IPS-NIHi11 (cell line): ENCODE measurements around the gene ASB6.
"Not testable (repeated sequence)": the region's sequence is repeated elsewhere in the genome, so short reads cannot be mapped to it uniquely, and the experiment has no call there.

Source experiments
- DNase-seq: peaks from one replicate; pipeline ENCODE4 v3.0.0; 2012; ENCODE audit warnings: mixed read lengths, low spot score

Gene ASB6

DNA sequence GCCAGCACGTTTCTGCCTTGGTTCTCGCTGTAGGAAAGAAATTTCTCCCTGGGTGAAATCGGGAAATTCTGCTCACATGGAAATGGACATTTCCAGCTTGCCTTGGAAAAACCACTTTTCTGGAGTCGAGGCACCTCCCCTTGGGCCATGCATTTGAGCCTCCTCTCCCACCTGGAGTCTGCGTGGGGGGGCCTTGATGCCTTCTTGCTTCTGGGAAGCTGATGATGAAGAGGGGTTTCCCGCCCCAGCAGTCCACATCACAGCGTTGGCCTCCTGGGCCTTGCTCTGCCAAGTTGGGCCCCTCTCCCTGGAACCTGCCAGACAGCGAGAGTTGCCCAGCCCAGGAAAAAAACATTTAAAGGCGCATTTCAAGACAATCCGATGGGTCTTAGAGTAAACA is 1.8 kb upstream of the ASB6 start:
- DNase-seq: no peak

DNA sequence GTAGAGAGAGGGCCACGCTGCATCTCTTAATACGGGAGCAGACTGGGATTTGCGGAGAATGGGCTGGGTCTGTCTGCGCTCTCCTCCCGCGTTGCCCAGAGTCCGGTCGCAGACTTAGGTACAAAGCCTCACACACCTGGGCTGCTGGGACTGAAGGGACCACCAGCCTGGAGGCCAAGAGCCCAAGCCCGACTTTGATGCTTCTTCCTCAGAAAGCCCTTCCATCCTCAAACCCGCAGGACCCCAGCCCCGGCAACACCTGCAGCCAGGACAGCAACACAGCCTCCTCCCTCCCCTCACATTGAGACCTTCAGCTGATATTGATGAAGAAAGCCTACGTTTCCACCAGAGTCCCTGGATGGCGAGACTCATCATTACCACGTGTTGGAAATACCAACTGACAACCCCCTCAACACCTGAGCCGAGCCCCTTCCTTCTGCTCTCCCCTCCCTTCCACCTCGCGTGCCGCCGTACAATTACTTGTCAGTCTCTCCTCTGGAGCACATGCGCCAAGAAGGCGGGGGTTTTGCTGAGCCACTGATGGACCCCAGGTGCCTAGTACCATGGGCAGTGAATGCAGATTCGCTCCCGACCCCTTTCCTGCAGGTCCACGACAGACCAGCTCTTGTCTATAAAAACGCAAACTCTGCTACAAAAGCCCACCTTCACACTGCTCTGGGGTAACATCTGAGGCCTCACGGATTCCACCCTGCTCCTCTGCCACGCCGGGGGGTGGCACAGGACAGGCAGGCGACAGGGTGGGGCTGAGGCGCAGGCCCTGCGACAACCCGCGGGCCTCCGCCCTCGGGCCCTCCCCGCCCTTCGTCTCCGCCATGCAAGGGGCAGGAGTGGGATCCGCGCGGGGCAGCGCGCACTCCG is 841 bp downstream of the ASB6 start:
- no peak for DNase-seq

DNA sequence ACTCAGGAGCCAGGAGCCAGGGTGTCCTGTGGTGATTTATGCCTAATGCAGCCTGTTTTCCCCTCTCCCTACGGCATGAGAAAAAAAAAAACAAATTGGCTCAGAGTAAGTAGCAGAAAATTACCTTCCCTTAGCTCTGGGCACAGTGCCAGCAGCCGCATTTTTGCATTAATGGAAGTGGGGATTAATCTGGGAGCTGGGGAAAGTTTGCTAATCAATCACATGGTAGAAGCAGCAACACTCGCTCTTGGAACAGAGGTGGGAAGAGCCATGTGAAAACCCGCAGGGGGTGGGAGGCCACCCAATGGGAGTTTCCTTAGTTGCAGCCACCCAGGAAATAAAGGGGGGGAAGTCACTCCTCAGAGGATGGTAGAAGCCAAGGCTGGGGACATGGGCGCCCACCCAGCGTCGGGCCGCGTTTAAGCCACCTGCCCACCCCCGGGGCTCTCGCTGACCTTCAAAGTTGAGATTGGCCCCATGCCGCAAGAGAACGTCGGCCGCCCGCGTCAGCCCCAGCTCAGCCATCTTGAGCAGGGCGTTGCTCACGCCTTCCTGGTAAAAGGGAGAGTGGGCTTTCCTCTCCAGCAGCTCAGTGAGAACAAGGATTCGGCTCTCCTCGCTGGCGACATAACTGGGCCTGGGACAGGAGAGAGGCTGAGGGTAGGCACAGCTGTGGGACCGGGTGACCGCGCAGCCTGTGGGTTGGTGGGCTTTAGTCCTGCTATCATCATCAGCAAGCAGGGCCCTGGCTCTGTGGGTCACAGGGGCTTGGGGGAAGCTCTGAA is 1.7 kb downstream of the ASB6 start:
- no peak for DNase-seq

DNA sequence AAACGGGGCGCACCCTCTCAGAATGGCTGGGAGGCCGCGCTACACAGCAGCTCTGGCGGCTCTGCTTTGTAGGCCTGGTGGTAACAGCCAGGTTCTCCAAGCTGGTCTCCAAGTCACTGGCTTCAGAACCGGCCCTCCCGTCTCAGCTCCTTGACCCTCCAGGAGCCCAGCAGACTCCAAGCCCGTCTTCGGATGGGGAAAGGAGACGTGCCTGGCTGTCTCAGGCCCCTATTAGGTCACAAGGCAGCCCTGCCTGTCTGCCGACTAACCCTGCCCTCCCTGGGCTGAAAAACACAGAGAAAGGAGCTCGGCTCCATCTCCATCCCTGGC is 2.2 kb downstream of the ASB6 start:
- no peak for DNase-seq

DNA sequence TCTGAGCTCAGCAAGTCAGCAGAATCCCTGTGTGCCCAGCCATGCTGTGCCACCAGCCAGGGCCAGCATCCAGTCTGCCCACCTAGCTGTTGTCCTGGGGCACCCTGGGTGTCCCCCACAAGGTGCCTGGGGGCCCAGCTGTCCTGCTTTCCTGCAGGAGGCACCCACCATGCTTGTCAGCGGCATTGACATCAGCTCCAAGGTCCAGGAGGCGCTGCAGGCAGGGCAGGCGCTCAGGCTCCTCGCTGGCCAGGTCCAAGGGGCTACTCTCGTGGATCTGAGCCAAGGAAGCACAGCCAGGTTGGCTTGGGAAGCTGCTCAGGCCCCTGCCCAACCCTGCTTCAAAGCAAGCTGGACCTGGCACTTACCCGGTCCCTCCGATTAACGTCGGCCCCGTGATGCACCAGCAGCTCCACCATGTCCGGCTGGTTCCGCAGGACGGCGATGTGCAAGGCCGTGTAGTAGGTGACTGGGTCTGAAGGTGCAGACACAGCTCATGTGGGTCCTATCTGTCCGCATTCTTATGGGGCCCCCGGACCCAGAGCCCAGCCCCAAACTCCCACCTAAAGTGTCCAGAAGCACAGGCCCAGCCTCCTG is 2.8 kb downstream of the ASB6 start:
- DNase-seq: no peak

DNA sequence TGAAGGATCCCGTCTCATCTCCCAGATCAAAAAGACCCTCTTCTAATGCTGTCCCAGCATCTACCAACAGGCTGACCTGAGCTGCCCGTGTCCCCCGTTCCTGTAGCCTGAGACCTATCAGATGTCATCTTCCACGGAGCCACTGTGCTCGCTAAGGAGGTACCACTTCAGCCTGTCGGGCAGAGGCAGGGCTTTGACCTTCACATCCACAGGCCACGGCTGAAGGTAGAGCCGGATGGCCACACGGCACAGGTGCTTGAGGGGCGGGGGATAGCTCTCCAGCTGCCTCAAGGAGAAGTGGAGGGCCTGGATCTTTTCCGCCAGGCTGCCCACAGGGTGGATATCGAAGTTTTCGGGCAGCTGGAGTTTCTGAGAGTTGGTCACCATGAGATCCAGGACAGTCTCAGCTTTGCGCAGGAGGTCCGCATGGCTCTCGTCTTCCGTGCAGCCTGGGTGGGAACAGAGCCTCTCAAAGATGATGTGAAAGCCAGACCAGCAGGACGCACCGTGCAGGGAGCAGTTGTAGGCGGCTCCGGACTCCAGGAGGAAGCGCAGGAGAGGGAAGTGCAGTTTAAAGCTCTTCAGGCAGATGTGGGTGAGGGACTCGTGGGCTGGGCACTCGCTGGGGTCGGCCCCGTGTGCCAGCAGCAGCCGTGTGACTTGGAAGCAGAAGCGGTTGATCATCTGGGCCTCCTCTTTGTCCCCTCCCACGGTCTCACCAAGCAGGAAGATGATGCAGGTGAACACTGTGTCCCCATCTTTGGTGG is 4.1 kb downstream of the ASB6 start:
- DNase-seq: no peak

DNA sequence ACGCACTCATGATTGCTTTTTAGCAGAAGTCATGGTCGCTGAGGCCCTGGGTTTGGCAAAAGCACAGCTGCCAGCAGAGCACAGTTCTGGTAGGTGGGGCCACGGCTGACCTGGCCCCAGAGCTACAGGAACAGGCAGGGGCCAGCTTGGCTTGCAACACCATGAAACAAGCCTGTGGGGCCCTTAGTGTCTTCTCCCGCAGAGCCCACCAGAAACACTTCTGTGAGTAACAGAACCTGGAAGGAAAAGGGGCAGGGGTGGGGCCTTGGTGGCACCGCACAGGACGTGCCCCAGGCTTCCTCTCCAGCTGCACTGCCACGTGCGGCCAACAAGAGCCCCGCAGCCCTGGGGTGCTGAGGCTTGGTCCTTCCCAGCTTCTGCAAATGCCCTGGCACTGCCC is 4.8 kb downstream of the ASB6 start:
- DNase-seq: no peak

DNA sequence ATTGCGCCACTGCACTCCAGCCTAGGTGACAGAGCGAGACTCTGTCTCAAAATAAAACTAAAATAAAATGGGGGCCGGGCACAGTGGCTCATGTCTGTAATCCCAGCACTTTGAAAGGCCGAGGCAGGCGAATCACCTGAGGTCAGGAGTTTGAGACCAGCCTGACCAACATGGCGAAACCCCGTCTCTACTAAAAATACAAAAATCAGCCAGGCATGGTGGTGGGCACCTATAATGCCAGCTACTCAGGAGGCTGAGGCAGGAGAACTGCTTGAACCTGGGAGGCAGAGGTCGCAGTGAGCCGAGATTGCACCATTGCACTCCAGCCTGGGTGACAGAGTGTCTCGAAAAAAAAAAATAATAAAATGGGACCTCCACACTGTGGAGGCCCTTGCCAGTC is 5.6 kb downstream of the ASB6 start:
- DNase-seq: not testable (repeated sequence)

DNA sequence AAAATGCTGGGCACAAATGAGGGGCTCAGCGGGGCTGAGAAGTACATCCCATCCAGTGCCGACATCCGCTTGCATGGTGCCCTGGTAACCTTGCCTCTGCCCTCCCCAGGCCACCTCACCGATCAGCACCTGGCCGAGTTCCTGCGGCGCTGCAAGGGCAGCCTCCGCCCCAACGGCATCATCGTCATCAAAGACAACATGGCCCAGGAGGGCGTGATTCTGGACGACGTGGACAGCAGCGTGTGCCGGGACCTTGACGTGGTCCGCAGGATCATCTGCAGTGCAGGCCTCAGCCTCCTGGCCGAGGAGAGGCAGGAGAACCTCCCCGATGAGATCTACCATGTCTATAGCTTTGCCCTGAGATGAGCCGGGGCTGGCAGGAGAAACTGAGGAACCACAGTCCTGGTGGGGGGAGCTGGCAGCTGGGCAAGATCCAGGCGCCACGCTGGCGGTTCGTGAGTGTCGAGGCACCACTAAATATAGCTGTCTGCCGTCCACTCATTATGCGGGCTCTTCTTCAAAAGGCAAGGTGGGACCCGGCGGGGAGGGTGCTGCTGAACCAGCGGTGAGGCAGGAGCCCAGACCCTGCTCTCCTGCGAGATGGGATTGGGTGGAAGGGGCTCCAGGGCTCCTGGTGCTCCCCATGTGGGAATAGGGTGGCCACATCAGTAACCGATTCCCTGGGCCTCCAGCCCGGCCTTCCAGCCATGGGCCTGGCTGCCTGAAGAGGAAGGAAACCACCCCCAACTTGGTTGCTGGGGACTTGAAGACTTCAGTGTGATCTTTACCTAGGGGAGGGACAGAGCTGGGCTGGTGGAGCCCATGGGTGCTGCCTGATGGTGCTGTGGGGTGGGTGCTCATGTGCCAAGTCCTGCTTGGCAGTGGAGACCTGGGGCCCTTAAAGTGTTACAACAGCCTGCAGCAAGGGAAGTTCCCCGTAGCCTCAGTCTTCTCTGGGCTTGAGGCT is 6.6 kb downstream of the ASB6 start:
- no peak for DNase-seq

DNA sequence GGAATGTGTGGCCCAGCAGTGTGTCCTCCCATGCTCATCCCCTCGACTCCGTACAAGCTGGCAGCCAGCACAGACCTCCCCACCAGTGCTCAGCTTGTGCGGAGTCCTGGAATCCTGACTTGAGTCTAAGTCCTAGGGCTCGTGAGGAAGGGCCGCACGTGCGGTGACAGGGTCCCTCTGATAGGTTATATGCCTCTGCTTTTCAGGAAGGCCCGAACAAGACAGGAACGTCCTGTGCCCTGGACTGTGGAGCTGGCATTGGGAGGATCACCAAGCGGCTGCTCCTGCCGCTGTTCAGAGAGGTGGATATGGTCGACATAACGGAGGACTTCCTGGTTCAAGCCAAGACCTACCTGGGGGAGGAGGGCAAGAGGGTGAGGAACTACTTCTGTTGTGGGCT is 8.1 kb downstream of the ASB6 start:
- DNase-seq: no peak

DNA sequence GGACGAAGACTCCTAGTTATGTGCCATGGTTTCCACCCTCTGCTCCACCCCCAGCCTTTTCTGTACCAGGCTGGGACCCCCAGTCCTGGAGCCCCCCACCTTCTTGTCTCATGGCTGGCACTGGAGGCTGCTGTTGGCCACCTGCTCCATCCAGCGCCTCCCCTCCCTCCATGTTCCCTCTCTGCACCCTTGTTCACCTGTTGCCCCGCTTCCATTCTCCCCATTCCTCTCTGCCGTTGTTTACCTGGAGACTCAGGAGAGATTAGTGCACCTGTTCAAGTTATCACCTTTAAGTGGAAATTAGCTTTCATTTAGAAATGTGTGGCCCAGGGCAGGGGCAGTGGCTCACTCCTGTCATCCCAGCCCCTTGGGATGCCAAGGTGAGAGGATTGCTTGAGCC is 8.7 kb downstream of the ASB6 start:
- no peak for DNase-seq

DNA sequence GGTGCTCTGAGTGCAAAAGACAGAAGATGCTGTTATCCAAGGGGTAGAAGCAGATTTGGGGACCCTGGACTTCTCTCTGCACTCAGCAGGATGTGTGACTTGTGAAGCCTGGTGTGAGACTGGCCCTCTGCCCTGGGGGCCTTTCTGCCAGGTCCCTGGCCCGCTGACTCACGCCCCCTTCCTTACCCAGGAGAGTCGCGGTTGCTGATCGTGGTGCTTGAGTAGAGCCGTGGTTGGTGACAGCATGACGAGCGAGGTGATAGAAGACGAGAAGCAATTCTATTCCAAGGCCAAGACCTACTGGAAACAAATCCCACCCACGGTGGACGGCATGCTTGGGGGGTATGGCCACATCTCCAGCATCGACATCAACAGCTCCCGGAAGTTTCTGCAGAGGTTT is 9.5 kb downstream of the ASB6 start:
- no peak for DNase-seq

DNA sequence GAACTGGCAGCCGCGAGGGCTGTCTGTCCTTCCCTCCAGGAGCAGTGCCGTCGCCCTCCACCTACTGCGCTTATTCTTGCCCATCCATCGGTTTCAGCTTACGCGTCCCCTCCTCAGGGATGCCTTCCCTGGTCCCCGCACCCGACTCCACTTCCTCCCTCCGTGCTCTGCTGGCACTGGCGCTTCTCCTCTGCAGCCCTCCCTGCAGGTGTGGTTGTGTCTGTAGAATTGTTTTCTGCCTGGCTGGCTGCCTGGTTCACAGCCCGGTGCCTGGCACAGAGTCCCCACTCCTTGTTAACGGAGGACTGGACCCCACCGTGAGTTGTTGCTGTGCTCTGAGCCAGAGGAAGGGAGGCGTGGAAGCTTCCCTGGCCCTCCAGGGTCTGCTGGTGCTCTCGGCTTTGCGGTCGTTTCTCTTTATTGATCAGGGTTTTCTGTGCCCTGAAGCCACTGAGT is 10.2 kb downstream of the ASB6 start:
- DNase-seq: no peak

DNA sequence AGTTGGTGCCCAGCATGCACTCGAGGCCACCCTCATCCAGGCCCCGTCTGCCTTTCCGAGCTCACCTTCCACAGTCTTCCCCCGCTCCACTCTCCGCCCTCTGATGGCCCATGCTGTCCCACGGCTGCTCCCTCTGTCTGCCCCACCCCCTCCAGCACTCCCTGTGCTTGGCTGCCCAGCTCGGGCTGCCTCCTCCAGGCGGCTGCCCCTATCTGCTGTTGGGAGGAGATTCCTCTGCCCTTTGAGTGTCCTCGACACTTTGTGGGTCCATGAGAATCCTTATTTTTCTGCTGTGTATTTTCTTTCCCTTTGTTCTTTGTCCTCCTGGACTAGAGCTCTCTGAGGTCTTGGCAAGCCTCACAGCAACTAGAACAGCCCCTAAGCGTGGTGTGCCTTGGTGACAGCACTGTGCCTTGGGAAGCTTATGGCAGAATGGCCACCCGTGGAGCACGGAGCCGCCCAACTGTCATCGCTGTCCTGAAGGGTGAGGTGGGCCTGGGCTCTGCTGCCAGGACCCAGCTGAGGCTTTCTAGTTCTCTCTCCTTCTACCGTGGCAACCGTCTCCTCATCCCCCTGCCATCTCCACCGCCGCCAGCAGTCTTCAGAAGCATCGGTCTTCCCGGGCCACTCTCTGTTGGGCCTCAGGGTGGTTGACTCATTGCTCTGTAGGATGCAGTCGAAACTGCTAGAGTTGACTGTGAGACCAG is 10.8 kb downstream of the ASB6 start:
- no peak for DNase-seq

DNA sequence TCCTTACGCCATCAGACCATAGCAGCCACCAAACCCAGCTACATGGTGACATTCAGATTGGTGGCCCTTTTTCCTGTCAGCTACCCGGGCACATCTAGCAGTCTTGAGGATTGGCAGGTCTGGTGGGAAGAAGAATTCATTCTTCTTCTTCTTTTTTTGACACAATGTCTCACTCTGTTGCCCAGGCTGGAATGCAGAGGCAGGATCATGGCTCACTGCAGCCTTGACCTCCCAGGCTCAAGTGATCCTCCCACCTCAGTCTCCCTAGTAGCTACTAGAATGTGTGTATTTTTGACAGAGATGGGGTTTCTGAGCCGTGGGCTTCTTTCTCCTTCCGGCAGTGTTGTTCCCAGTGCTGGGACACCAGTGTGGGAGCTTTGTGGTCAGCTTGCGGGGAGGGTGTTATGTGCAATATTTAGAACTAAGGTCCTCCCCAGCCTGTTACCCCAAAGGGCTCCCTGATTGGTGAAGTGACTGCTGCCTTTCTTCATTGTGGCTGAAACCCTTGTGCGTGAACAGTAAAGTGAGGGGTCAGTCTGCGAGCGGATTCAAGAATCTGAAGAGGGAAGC is 12.6 kb downstream of the ASB6 start:
- no peak for DNase-seq

DNA sequence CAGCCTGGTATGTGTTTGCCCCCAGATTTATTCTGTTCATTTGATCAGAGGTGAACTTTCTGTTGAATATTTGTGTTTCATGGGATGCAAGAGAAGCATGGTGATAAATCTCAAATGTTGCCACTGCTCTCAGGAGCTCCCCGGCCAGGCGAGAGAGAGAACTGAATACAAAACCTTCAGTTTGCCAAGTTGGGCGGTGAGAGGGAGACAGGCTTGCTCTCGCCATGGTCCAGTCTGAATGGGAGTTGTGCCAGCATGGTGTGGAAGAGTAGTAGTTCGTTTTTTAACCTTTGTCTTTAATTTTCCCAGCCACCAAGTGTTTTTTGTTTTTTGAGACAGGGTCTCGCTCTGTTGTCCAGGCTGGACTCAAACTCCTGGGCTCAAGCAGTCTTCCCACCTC is 13.2 kb downstream of the ASB6 start:
- no peak for DNase-seq

DNA sequence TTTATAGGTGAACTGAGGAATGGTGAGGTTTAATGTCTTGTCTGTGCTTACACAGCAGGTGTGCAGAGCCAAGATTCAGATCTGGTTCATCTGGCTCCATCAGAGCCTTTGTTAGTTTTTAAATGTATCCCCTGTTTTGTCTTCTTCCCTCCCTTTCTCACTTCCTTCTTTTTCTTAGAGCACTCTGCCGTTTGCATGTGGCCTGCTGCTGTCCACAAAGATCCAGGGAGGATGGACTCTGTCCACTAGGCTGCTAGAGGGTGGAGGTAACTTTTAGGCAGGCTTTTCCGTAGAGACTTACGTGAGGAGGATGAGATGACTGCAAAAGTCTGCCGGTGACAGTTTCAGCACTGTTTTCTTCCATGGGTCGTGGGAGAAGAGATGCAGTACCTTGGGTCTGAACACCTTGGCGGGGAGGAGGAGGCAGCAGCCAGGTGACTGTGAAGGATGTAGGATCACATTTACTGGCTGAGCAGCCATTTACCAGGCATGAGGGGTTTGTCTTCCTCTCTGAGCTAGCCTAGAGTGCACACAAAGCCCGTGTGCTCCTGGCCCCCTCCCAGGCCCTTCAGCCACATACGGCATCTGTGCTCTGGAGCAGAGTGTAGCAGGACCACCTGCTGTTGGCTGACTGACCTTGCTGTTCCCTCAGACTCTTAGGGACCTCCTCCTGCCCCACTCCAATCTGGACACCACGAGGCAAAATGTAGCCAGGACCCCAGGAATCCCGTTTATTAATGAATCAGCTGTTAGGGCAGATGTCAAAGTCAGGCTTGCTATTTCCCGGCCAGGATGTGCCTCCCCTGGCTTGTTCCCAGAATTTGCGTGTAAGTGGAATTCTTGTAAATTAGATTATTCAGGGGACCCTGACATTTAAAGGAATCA is 14.2 kb downstream of the ASB6 start:
- no peak for DNase-seq

DNA sequence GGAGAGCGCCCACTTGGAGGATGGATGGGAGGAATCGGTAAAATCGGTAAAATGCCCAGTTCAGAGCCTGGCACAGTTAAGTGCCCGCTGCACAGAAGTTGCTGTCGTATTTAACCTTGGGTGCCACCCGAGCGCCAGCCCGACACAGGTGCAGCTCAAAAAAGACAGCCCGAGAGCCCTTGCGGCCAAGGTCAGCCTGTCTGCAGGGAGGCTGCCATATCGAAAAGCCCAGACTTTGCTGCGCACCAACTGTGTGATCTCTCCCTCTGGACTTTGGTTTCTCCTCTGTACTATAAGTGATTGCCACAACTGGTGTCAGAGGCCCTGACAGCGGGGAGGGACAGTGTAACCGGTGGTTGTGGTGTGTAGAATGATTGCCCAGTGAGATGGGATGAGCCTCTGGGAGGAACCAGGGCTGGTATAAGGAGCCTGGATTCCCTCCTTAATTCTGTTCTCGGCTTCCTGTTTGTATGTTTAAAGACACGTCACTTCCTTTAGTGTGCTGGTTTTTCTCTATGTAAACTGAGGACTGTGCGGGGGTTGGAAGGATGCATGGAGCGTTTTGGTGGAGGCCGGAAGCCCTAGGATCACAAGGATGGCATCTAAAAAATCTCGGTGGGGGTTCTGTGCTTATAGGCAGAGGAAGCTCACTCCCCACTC is 15.2 kb downstream of the ASB6 start:
- DNase-seq: no peak
